ENCODE results near the gene IFI6. TPM values are rescaled to one million over a fixed set of nuclear protein-coding genes. Genes with fewer than 3 reads are reported as not detected.

The IFI6 gene
- total RNA-seq, 1 donor from 2014 or later = 259 TPM

DNA sequence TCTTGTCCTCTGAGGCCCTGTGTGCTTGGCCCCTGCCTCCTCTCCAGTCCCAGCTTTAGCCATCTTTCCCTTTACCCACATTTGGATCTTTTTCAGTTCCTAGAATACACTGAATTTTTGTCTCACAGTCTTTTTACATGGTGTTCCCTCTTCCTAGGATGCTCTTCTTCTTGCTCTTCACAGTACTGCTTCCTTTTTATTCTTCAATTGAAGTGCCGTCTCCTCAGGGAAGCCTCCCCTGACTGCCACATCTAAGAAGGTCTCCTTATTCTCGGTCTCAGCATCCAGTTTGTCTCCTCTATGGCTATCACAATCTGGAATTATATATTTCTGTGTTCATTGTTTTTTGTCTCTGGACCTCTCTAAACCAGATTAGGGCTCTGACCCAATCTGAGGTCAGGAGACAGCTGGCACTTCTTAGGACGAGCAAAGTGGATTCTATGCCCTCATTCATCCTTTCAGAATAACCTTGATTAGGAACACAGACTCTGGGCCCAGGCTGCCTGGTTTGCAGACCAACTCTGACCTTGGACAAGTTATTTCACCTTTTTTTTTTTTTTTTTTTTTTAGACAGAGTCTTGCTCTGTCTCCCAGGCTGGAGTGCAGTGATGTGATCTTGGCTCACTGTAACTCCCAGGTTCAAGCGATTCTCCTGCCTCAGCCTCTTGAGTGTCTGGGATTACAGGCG lies 33.8 kb downstream of the IFI6 start:
- H3K4me1 ChIP-seq = peaks cover 17% of the 10 kb centered on the region
- DNase-seq (no peak), ATAC-seq (no peak)
- no peaks in the 10 kb centered on the region for H3K9me3 ChIP-seq
- H3K27ac ChIP-seq = no peak overlapping the region
- H3K27me3 ChIP-seq = no peaks in the 10 kb centered on the region
- H3K4me3 ChIP-seq = no peak overlapping the region
- TF ChIP-seq, protein P1, sequence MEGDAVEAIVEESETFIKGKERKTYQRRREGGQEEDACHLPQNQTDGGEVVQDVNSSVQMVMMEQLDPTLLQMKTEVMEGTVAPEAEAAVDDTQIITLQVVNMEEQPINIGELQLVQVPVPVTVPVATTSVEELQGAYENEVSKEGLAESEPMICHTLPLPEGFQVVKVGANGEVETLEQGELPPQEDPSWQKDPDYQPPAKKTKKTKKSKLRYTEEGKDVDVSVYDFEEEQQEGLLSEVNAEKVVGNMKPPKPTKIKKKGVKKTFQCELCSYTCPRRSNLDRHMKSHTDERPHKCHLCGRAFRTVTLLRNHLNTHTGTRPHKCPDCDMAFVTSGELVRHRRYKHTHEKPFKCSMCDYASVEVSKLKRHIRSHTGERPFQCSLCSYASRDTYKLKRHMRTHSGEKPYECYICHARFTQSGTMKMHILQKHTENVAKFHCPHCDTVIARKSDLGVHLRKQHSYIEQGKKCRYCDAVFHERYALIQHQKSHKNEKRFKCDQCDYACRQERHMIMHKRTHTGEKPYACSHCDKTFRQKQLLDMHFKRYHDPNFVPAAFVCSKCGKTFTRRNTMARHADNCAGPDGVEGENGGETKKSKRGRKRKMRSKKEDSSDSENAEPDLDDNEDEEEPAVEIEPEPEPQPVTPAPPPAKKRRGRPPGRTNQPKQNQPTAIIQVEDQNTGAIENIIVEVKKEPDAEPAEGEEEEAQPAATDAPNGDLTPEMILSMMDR (IDR thresholded peaks at IDR 0.05) = no peak
- no peaks in the 10 kb centered on the region for H3K36me3 ChIP-seq
- intact Hi-C loops (cut with DNase I) = no loop called here

GRCh38 chr1:27635396-27636142 lies 36.4 kb downstream of the IFI6 start:
- intact Hi-C loops (cut with DNase I) = no loop called here
- Histone ChIP-seq H3K4me1 (peaks cover 37% of the 10 kb centered on the region), H3K27me3 (no peaks in the 10 kb centered on the region), H3K4me3 (peak overlapping the region; percentile 53), H3K27ac (peak overlapping the region; percentile 87), H3K9me3 (no peaks in the 10 kb centered on the region), H3K36me3 (no peaks in the 10 kb centered on the region)
- TF ChIP-seq, protein P1 (IDR thresholded peaks at IDR 0.05) = no peak
- DNase-seq (no peak), ATAC-seq (no peak)

- ATAC-seq (peak; percentile 55), DNase-seq (peak; percentile 86)
These were observed 37.0 kb downstream of the IFI6 start, which contains the start of gene FGR for GRCh38 chr1:27634985-27635367. Gene FGR (minus strand): TSS chr1:27635185. CDS start chr1:27623916, 11,269 bp downstream.

DNA sequence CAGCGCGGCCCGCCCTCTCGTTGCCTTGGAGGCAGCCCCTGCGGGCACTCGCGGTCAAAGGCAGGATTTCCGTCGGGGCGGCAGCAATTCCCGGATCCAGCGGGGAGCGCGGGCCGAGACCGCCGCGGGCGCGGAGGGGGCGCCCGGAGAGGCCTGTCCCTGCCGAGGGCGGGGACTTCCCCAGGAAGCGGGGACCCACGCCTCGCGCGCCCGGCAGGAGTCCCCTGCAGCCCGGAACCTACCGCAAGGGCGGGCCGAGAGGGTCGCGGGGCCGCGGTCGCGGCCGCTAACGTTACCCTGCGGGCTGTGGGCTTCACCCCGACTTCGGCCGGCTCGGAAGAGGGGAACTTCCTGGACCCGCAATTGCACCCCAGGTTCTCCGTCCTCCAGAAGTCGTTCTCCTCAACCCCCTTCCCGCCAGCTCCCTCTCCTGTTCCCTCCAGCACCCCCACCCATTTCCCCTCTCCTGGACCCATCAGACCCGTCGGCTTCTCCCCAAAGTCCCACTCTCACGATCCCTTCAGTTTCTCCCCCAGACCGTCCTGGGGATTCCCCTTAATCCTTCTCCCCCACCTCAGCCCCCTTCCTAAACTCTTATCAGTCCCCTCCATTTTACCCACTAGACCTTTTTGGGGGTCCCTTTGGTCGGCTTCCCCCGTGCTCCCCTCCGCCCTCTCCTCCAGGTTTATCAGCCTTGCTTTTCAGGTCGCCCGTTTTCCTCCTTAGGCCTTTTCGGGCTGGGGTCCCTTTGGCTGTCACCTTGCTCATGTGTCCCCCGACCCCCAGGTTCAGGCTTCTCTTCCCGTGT lies 37.6 kb downstream of the IFI6 start:
- TF ChIP-seq, protein P1 (IDR thresholded peaks at IDR 0.05) = peak; percentile 6
- H3K36me3 ChIP-seq = no peaks in the 10 kb centered on the region
- H3K27ac ChIP-seq = peak overlapping the region; percentile 87
- H3K27me3 ChIP-seq = no peaks in the 10 kb centered on the region
- ATAC-seq (peak; percentile 64), DNase-seq (peak; percentile 83)
- H3K4me3 ChIP-seq = peak overlapping the region; percentile 53
- intact Hi-C loops (cut with DNase I) = no loop called here
- H3K4me1 ChIP-seq = peaks cover 49% of the 10 kb centered on the region
- H3K9me3 ChIP-seq = no peaks in the 10 kb centered on the region

More at GRCh38 chr1:27634985-27635367, 37.0 kb downstream of the IFI6 start, which contains the start of gene FGR:
- H3K9me3 ChIP-seq = no peaks in the 10 kb centered on the region
- peaks cover 43% of the 10 kb centered on the region for H3K4me1 ChIP-seq
- H3K27me3 ChIP-seq = no peaks in the 10 kb centered on the region
- no peaks in the 10 kb centered on the region for H3K36me3 ChIP-seq
- H3K27ac ChIP-seq = peak within 1 kb of the TSS; percentile 87
- peak within 1 kb of the TSS; percentile 53 for H3K4me3 ChIP-seq
- intact Hi-C loops (cut with DNase I) = no loop called here
- TF ChIP-seq, protein P1 (IDR thresholded peaks at IDR 0.05) = no peak

GRCh38 chr1:27633640-27634176 lies 38.3 kb downstream of the IFI6 start:
- ATAC-seq (no peak), DNase-seq (no peak)
- Histone ChIP-seq H3K4me3 (peak overlapping the region; percentile 53), H3K4me1 (peaks cover 55% of the 10 kb centered on the region), H3K36me3 (no peaks in the 10 kb centered on the region), H3K9me3 (no peaks in the 10 kb centered on the region), H3K27me3 (no peaks in the 10 kb centered on the region), H3K27ac (peak overlapping the region; percentile 87)
- intact Hi-C loops (cut with DNase I) = no loop called here
- TF ChIP-seq, protein P1 (IDR thresholded peaks at IDR 0.05) = no peak
